Neuronal stem cell (in vitro differentiated cells): Measurements from ENCODE around the gene TCEANC2.
"Not testable (repeated sequence)": the region's sequence is repeated elsewhere in the genome, so short reads cannot be mapped to it uniquely, and the experiment has no call there.

Experiments
- DNase-seq: peaks from one replicate; pipeline ENCODE4 v3.0.0-alpha.2; 2013; ENCODE audit warnings: low spot score
- H2AFZ ChIP-seq: one replicate; pipeline ENCODE4 v1.6.1; 2013; ENCODE audit warnings: mild to moderate bottlenecking, low read length, inconsistent platforms
- H2AK5ac ChIP-seq: 2 replicates; pipeline ENCODE4 v1.6.1; 2013; ENCODE audit warnings: low read depth, mild to moderate bottlenecking, inconsistent platforms, low read length, moderate library complexity, mixed read lengths
- H2BK120ac ChIP-seq: 2 replicates; pipeline ENCODE4 v1.6.1; 2013; ENCODE audit warnings: low read depth, mild to moderate bottlenecking, inconsistent platforms, low read length, moderate library complexity, mixed read lengths
- H2BK12ac ChIP-seq: one replicate; pipeline ENCODE4 v1.6.1; 2013; ENCODE audit warnings: low read length, inconsistent platforms
- H2BK15ac ChIP-seq: 2 replicates; pipeline ENCODE4 v1.6.1; 2013; ENCODE audit warnings: mild to moderate bottlenecking, low read length, inconsistent platforms, mixed read lengths
- H2BK5ac ChIP-seq: one replicate; pipeline ENCODE4 v1.6.1; 2013; ENCODE audit warnings: inconsistent platforms, mild to moderate bottlenecking, low read length, moderate library complexity
- H3K14ac ChIP-seq: one replicate; pipeline ENCODE4 v1.6.1; 2013; ENCODE audit warnings: low read length, inconsistent platforms
- H3K18ac ChIP-seq: 2 replicates; pipeline ENCODE4 v1.6.1; 2013; ENCODE audit warnings: low read length, inconsistent platforms
- H3K23ac ChIP-seq: 2 replicates; pipeline ENCODE4 v1.6.1; 2013; ENCODE audit warnings: low read depth, mild to moderate bottlenecking, mixed read lengths, low read length, inconsistent platforms; ENCODE audit not compliant: poor library complexity
- H3K27ac ChIP-seq: replicated peaks from 3 replicates; pipeline ENCODE4 v1.5.1; 2013; ENCODE audit warnings: low read length, inconsistent platforms
- H3K27me3 ChIP-seq, 3 experiments: 2 replicates each; pipeline ENCODE4 v1.6.1; 2013; ENCODE audit warnings: low read length in 3 of 3, mild to moderate bottlenecking in 2 of 3, inconsistent platforms in 1 of 3, low read depth in 1 of 3, mixed read lengths in 1 of 3, moderate library complexity in 1 of 3; ENCODE audit not compliant: control insufficient read depth in 3 of 3, insufficient read depth in 3 of 3
- H3K36me3 ChIP-seq, 2 donors: replicated peaks in 1 of 2; 2 replicates each; pipeline ENCODE4 v1.6.1; 2013; ENCODE audit warnings: low read length in 2 of 2; ENCODE audit not compliant: control insufficient read depth in 2 of 2, insufficient read depth in 2 of 2
- H3K4ac ChIP-seq: 2 replicates; pipeline ENCODE4 v1.6.1; 2013; ENCODE audit warnings: inconsistent platforms, mild to moderate bottlenecking, low read length, moderate library complexity
- H3K4me1 ChIP-seq, 2 donors: 1 replicate in 1 of 2; 2 replicates in 1 of 2; pipeline ENCODE4 v1.6.1; 2013; ENCODE audit warnings: low read length in 2 of 2, low read depth in 1 of 2; ENCODE audit not compliant: control insufficient read depth in 2 of 2, insufficient read depth in 1 of 2
- H3K4me2 ChIP-seq: one replicate; pipeline ENCODE4 v1.6.1; 2013; ENCODE audit warnings: mild to moderate bottlenecking, low read length, inconsistent platforms; ENCODE audit not compliant: insufficient read depth, poor library complexity, severe bottlenecking
- H3K4me3 ChIP-seq, 2 donors: 2 replicates each; pipeline ENCODE4 v1.5.1; 2013; ENCODE audit warnings: low read length in 2 of 2, mild to moderate bottlenecking in 2 of 2, inconsistent platforms in 1 of 2, moderate library complexity in 1 of 2
- H3K79me1 ChIP-seq: one replicate; pipeline ENCODE4 v1.6.1; 2013; ENCODE audit warnings: low read depth, mild to moderate bottlenecking, inconsistent platforms, low read length, moderate library complexity
- H3K9ac ChIP-seq: one replicate; pipeline ENCODE4 v1.6.1; 2013; ENCODE audit warnings: mild to moderate bottlenecking, low read depth, low read length, inconsistent platforms; ENCODE audit not compliant: poor library complexity
- H3K9me3 ChIP-seq, 2 donors: replicated peaks in 1 of 2; 2 replicates each; pipeline versions ENCODE3 to v1.6.1; 2013; ENCODE audit warnings: low read length in 2 of 2, mild to moderate bottlenecking in 2 of 2, inconsistent platforms in 1 of 2, low read depth in 1 of 2, mixed read lengths in 1 of 2, moderate library complexity in 1 of 2; ENCODE audit not compliant: control insufficient read depth in 2 of 2, insufficient read depth in 1 of 2
- H4K8ac ChIP-seq: one replicate; pipeline ENCODE4 v1.6.1; 2013; ENCODE audit warnings: low read depth, mild to moderate bottlenecking, inconsistent platforms, low read length, moderate library complexity
- H4K91ac ChIP-seq: one replicate; pipeline ENCODE4 v1.6.1; 2013; ENCODE audit warnings: low read length, low read depth, mild to moderate bottlenecking, inconsistent platforms; ENCODE audit not compliant: poor library complexity
- WGBS, 2 donors: extraction: QIAGEN DNeasy Blood & Tissue Kit; methylation state at CpG; one replicate each; pipeline ENCODE4 v1.1.7; 2013; ENCODE audit warnings: missing lambda C conversion rate in 2 of 2, mixed read lengths in 1 of 2; ENCODE audit not compliant: insufficient read length in 2 of 2, insufficient replicate concordance in 1 of 2; ENCODE audit errors: extremely low coverage in 2 of 2; 5-methylcytosine and 5-hydroxymethylcytosine counted together

TCEANC2 gene

DNA sequence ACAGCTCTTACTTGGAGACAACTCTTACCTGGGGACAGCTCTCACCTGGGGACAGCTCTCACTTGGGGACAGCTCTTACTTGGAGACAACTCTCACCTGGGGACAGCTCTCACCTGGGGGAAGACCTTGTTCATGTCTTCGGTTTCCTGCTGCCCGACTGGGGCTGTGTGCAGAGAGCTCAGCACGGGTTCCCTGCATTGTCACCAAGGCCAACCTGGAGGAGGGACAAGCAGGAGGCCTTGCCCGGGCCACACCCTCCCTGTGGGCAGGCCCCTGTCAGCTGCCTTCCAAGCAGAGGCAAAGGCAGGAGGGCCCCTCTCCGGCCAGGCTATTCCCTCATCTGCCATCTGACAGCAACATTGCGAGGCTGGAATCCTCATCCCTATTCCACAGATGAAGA is 35.4 kb upstream of the TCEANC2 start, which contains the start of gene LDLRAD1:
LDLRAD1 (minus strand) TSS at position 208 of the 400 bp plus-strand sequence; CDS start at position 134, 74 bp downstream.
- no peak within 1 kb of the TSS for H2BK5ac ChIP-seq
- no peaks in the 10 kb centered on the region for H3K36me3 ChIP-seq
- peak within 1 kb of the TSS in 1 of 2 donors; percentile 45 for H3K4me3 ChIP-seq
- H2AFZ ChIP-seq: no peak within 1 kb of the TSS
- no peak for DNase-seq
- H3K4me1 ChIP-seq: peaks cover 0 to under 1% of the 10 kb centered on the region in 2 donors
- H3K27me3 ChIP-seq: peaks cover 0 to 42% (median 0%) of the 10 kb centered on the region in 3 experiments
- H4K91ac ChIP-seq: no peak within 1 kb of the TSS
- H3K9me3 ChIP-seq: no peaks in the 10 kb centered on the region
- H3K27ac ChIP-seq: no peak within 1 kb of the TSS
- H3K23ac ChIP-seq: no peak within 1 kb of the TSS
- H2BK15ac ChIP-seq: no peak within 1 kb of the TSS
- peak within 1 kb of the TSS; percentile 19 for H3K18ac ChIP-seq
- no peaks in the 10 kb centered on the region for H3K79me1 ChIP-seq
- H3K4ac ChIP-seq: no peak within 1 kb of the TSS
- H3K4me2 ChIP-seq: no peak within 1 kb of the TSS
- no peak within 1 kb of the TSS for H4K8ac ChIP-seq
- no CpG with 5 or more reads among the region's 6 CpGs for WGBS, 2 donors
- H2BK120ac ChIP-seq: no peak within 1 kb of the TSS
- H3K9ac ChIP-seq: no peak within 1 kb of the TSS
- H2BK12ac ChIP-seq: no peak within 1 kb of the TSS
- no peak within 1 kb of the TSS for H3K14ac ChIP-seq
- no peak within 1 kb of the TSS for H2AK5ac ChIP-seq

DNA sequence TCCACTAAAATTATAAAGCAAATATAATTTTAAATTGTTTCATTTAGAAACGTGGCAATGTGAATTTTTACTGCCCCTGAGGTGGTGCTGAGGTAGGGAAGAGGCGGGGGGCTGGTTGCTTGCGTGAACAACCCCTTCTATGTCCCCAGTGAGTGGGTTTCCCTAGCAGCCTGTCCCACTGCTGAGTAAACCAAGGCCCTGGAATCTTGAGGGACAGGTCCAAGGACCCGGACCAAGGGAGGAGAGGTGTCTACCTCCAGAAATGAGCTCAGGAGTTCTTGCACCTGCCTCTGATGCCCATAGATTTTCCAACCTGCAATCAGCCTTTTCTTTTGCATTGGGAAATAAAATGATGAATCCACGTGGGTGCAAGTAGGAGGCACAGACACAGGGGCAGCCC is 34.8 kb upstream of the TCEANC2 start:
- H4K91ac ChIP-seq: no peak overlapping the region
- WGBS, 2 donors: no CpG with 5 or more reads among the region's 5 CpGs
- H3K18ac ChIP-seq: no peak overlapping the region
- no peak overlapping the region for H3K9ac ChIP-seq
- H3K4me1 ChIP-seq: no peaks in the 10 kb centered on the region
- H2BK15ac ChIP-seq: no peak overlapping the region
- H2AK5ac ChIP-seq: no peak overlapping the region
- H3K27ac ChIP-seq: no peak overlapping the region
- H2AFZ ChIP-seq: no peak overlapping the region
- H4K8ac ChIP-seq: no peak overlapping the region
- no peaks in the 10 kb centered on the region for H3K36me3 ChIP-seq
- H3K27me3 ChIP-seq: peaks cover 0 to 40% (median 0%) of the 10 kb centered on the region in 3 experiments
- H3K4me3 ChIP-seq: peak overlapping the region in 1 of 2 donors; percentile 43
- H3K4ac ChIP-seq: no peak overlapping the region
- H2BK5ac ChIP-seq: no peak overlapping the region
- no peak for DNase-seq
- H2BK12ac ChIP-seq: no peak overlapping the region
- no peak overlapping the region for H3K23ac ChIP-seq
- no peak overlapping the region for H2BK120ac ChIP-seq
- no peak overlapping the region for H3K14ac ChIP-seq
- no peaks in the 10 kb centered on the region for H3K79me1 ChIP-seq
- H3K9me3 ChIP-seq: no peaks in the 10 kb centered on the region
- no peak overlapping the region for H3K4me2 ChIP-seq

DNA sequence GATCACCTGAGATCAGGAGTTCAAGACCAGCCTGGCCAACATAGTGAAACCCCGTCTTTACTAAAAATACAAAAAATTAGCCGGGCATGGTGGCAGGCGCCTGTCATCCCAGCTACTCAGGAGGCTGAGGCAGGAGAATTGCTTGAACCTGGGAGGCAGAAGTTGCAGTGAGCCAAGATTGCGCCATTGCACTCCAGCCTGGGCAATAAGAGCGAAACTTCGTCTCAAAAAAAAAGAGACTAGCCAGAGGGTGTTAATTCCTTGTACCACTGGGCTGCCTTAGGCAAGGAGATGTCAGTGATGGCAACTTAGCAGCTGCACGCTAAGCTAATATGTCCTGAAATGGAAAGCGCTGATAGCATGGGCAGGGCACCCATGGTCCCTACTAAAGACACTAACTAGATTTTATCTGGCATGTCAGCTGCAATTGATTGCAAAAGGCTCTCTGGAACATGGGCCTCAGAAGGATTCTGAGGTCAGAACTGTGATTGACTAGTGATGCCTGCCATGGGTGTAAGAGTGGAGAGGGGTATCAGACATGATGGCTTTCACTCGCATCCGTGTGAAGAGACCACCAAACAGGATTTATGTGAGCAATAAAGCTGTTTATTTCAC is 33.7 kb upstream of the TCEANC2 start:
- not testable (repeated sequence) for H3K9ac ChIP-seq, H3K36me3 ChIP-seq, H3K9me3 ChIP-seq, H3K27ac ChIP-seq, H4K8ac ChIP-seq, H3K4ac ChIP-seq, H3K4me2 ChIP-seq, H3K14ac ChIP-seq, H4K91ac ChIP-seq, H2BK120ac ChIP-seq, H3K4me3 ChIP-seq, H2BK5ac ChIP-seq, H2AFZ ChIP-seq, H2BK15ac ChIP-seq, H2BK12ac ChIP-seq, H3K79me1 ChIP-seq, H3K18ac ChIP-seq, H3K4me1 ChIP-seq, H3K23ac ChIP-seq, H2AK5ac ChIP-seq, DNase-seq
- H3K27me3 ChIP-seq: peaks cover 0 to 36% (median 0%) of the 10 kb centered on the region in 3 experiments
- no CpG with 5 or more reads among the region's 10 CpGs for WGBS, 2 donors

DNA sequence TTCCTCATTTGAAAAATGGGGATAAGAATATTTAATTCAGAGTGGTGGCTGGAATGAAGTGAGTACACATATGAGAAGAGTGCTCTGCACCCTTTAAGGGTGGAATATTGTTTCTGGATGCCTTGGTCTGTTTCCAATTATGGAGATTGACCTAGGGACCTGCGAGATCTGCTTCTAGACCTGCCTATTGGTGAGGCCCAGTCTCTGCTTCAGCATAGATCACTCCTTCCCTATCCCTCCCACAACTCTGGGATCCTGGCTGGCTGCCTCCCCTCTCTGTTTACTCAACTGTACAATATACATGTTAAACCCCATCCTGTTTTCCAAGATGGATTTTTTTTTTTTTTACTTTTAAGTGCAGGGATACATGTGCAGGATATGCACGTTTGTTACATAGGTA is 29.1 kb upstream of the TCEANC2 start:
- Histone ChIP-seq H3K18ac (no peak overlapping the region), H3K4me2 (no peak overlapping the region), H3K14ac (no peak overlapping the region), H2BK120ac (no peak overlapping the region), H3K79me1 (no peaks in the 10 kb centered on the region), H2AFZ (no peak overlapping the region), H2BK15ac (no peak overlapping the region), H2AK5ac (no peak overlapping the region), H4K91ac (no peak overlapping the region), H3K36me3 (no peaks in the 10 kb centered on the region), H3K23ac (no peak overlapping the region), H2BK5ac (no peak overlapping the region), H3K27me3 (peaks cover 0 to 12% (median 0%) of the 10 kb centered on the region in 3 experiments), H2BK12ac (no peak overlapping the region), H3K4me1 (no peaks in the 10 kb centered on the region), H3K4me3 (no peak overlapping the region), H3K9me3 (no peaks in the 10 kb centered on the region), H4K8ac (no peak overlapping the region), H3K27ac (no peak overlapping the region), H3K9ac (no peak overlapping the region), H3K4ac (no peak overlapping the region)
- WGBS, 2 donors: no CpG with 5 or more reads among the region's 2 CpGs
- no peak for DNase-seq
